Measurements from ENCODE around the gene WDFY4. TPM values are rescaled to one million over a fixed set of nuclear protein-coding genes. Genes with fewer than 3 reads are reported as not detected.

The WDFY4 gene
- total and polyA plus RNA-seq, 2 experiments from 2014 or later = not detected

DNA sequence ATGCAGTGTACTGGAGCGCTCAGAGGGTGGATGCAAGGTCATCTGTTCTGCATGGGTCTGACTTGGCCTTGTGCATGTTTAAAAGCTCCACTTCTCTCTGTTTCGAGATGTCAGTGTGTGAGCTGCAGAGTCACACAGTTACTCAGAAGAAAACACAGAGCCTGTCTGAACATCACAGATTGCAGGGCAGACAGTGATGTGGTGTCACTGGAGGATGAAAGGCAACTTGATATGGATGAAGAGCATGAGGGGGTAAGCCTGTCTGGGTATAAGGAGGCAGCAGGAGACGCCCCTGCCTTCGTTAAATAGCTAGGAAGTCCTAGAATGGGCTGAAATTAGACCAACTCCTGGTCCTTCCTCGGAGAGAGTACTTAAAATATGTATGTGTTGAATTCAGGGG lies 322.5 kb downstream of the WDFY4 start:
- Histone ChIP-seq H3K4me3 (no peak overlapping the region), H3K9ac (no peak overlapping the region), H3K9me3 (ENCODE audit: low read depth) (no peaks in the 10 kb centered on the region), H3F3A (ENCODE audit: insufficient read depth) (no peaks in the 10 kb centered on the region), H3K9me2 (ENCODE audit: insufficient read depth) (no peaks in the 10 kb centered on the region), H3K4me1 (ENCODE audit: insufficient read depth) (no peaks in the 10 kb centered on the region), H2AFZ (no peak overlapping the region), H3K27ac (no peak overlapping the region), H3K4me2 (ENCODE audit: unreplicated experiment) (no peak overlapping the region), H3K79me2 (ENCODE audit: insufficient read depth) (no peaks in the 10 kb centered on the region), H3K27me3 (replicated peaks; ENCODE audit: insufficient read depth) (no peaks in the 10 kb centered on the region), H4K20me1 (ENCODE audit: insufficient read depth) (no peaks in the 10 kb centered on the region), H3K36me3 (ENCODE audit: low read depth) (no peaks in the 10 kb centered on the region)
- DNase-seq = no peak
- in situ Hi-C loops (cut with MboI) = no loop called here
- no peak for TF ChIP-seq EZH2phosphoT487 (IDR thresholded peaks at IDR 0.05; ENCODE audit: insufficient read depth, low read depth)
- TF ChIP-seq EZH2 (IDR thresholded peaks at IDR 0.05; ENCODE audit: insufficient read depth, poor library complexity, severe bottlenecking) = no peak
- WGBS, 2 experiments (ENCODE audit: low coverage in 1 of 2, low lambda C conversion rate in 2 of 2, missing lambda C conversion rate in 2 of 2) = 45 to 53% methylated on average over 5 of the region's 5 CpGs

DNA sequence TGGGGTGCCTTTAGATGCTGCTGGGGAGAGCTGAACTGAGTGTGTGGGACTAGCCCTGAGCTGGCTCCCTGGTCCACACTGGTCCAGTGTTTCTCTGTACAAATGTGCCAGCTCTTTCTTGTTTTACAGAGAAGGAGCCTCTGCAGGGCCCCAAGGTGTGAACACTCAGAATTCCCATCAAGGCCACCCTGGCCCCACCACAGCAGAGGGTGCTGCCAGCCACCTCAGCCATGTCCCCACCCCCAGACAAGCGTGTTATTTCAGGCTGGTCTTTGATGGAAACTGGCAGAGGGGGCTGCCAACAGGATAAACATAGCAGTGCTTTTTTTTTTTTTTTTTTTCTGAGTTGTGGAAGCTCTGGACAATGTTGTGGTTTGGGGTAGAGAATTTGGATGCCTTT lies 323.4 kb downstream of the WDFY4 start:
- in situ Hi-C loops (cut with MboI) = no loop called here
- Histone ChIP-seq H4K20me1 (ENCODE audit: insufficient read depth) (no peaks in the 10 kb centered on the region), H3K4me2 (ENCODE audit: unreplicated experiment) (no peak overlapping the region), H2AFZ (no peak overlapping the region), H3K27ac (no peak overlapping the region), H3K9me3 (ENCODE audit: low read depth) (no peaks in the 10 kb centered on the region), H3K4me3 (no peak overlapping the region), H3K36me3 (ENCODE audit: low read depth) (no peaks in the 10 kb centered on the region), H3K9me2 (ENCODE audit: insufficient read depth) (no peaks in the 10 kb centered on the region), H3K27me3 (replicated peaks; ENCODE audit: insufficient read depth) (no peaks in the 10 kb centered on the region), H3K4me1 (ENCODE audit: insufficient read depth) (no peaks in the 10 kb centered on the region), H3K79me2 (ENCODE audit: insufficient read depth) (no peaks in the 10 kb centered on the region), H3K9ac (no peak overlapping the region), H3F3A (ENCODE audit: insufficient read depth) (no peaks in the 10 kb centered on the region)
- TF ChIP-seq EZH2 (IDR thresholded peaks at IDR 0.05; ENCODE audit: insufficient read depth, poor library complexity, severe bottlenecking) (no peak), EZH2phosphoT487 (IDR thresholded peaks at IDR 0.05; ENCODE audit: insufficient read depth, low read depth) (no peak)
- no peak for DNase-seq
- 24 to 35% methylated on average over 1 of the region's 1 CpG for WGBS, 2 experiments (ENCODE audit: low coverage in 1 of 2, low lambda C conversion rate in 2 of 2, missing lambda C conversion rate in 2 of 2)

DNA sequence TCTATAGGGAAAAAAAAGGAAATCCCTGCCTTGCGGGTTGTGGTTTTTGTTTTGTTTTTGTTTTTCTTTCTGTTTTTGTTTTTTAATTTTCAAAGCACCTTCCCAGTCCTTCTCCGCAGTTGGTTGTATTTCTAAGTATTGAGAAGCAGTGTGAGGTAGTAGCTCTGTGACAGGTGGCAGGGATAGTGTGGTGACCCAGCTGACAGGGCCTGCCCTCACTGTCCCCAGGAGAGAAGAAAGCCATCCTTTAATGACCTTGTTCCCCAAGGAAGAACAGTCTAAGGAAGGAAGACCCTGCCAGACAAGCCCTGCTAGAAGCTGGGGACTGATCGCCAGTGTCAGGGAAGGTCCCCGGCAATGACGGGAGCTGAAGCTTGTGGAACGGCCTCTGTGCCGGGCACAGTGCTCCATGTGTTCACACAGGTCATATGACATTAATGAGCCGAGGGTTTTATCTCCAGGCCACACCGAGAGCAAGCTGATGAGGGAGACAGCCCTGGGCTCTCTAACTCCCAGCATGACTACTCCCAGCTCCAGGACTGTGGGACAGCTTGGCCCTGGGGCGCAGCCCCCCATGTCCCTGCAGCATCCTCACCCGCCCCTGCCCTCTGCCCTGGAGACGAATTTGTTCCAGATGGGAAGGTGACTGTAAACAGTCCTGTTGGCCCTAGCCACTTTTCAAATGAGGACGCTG lies 324.0 kb downstream of the WDFY4 start:
- H3K4me2 ChIP-seq (ENCODE audit: unreplicated experiment) = no peak overlapping the region
- no peaks in the 10 kb centered on the region for H3K27me3 ChIP-seq (replicated peaks; ENCODE audit: insufficient read depth)
- no peaks in the 10 kb centered on the region for H4K20me1 ChIP-seq (ENCODE audit: insufficient read depth)
- H3K27ac ChIP-seq = no peak overlapping the region
- H3K4me1 ChIP-seq (ENCODE audit: insufficient read depth) = no peaks in the 10 kb centered on the region
- no peak for TF ChIP-seq EZH2phosphoT487 (IDR thresholded peaks at IDR 0.05; ENCODE audit: insufficient read depth, low read depth)
- no peak for TF ChIP-seq EZH2 (IDR thresholded peaks at IDR 0.05; ENCODE audit: insufficient read depth, poor library complexity, severe bottlenecking)
- WGBS, 2 experiments (ENCODE audit: low coverage in 1 of 2, low lambda C conversion rate in 2 of 2, missing lambda C conversion rate in 2 of 2) = 43% methylated on average over 13 of the region's 13 CpGs
- H3K36me3 ChIP-seq (ENCODE audit: low read depth) = no peaks in the 10 kb centered on the region
- H3K4me3 ChIP-seq = no peak overlapping the region
- no peak overlapping the region for H3K9ac ChIP-seq
- no peaks in the 10 kb centered on the region for H3K9me2 ChIP-seq (ENCODE audit: insufficient read depth)
- no peaks in the 10 kb centered on the region for H3K79me2 ChIP-seq (ENCODE audit: insufficient read depth)
- in situ Hi-C loops (cut with MboI) = no loop called here
- no peak overlapping the region for H2AFZ ChIP-seq
- no peaks in the 10 kb centered on the region for H3F3A ChIP-seq (ENCODE audit: insufficient read depth)
- DNase-seq = no peak
- H3K9me3 ChIP-seq (ENCODE audit: low read depth) = no peaks in the 10 kb centered on the region

DNA sequence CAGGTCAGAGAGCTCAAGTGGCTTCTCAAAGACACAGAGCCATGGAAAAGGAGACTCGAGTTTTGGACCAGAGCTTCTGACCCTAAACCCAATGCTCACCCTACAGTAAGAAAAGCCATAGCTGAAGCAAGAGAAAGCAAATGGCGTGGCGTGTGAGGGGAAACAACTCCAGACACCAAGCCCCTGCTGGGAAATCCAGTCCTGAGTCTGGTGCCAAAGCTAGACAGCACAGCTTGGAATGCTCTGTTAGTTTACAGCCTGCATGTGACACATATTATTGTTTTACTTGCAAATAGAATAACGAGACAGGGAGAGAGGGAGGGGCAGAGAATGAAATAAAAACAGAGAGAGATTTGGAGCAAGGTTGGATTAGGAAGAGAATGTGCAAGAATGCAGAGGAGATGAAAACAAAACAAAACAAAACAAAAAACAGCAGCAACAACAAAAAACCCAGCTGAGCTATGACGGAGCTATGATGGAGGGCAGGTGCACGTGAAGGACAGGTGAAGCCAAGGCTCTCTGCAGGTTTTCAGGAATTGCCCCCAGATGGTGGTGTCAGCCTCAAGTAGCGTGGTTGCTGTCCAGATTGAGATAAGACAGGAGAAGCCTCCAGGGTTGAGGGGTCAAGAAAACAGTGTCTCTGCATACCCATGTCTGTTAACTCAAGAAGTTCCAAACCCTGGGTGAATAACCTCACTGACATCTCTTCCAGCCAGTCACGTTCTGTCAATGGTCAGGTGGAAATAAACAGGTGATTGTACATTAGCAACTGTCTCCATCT lies 324.7 kb downstream of the WDFY4 start:
- DNase-seq = no peak
- Histone ChIP-seq H3K4me1 (ENCODE audit: insufficient read depth) (no peaks in the 10 kb centered on the region), H3K9me2 (ENCODE audit: insufficient read depth) (no peaks in the 10 kb centered on the region), H3K79me2 (ENCODE audit: insufficient read depth) (no peaks in the 10 kb centered on the region), H3K4me3 (no peak overlapping the region), H3K27me3 (replicated peaks; ENCODE audit: insufficient read depth) (no peaks in the 10 kb centered on the region), H3K36me3 (ENCODE audit: low read depth) (no peaks in the 10 kb centered on the region), H2AFZ (no peak overlapping the region), H3F3A (ENCODE audit: insufficient read depth) (no peaks in the 10 kb centered on the region), H3K9me3 (ENCODE audit: low read depth) (no peaks in the 10 kb centered on the region), H3K27ac (no peak overlapping the region), H3K4me2 (ENCODE audit: unreplicated experiment) (no peak overlapping the region), H4K20me1 (ENCODE audit: insufficient read depth) (no peaks in the 10 kb centered on the region), H3K9ac (no peak overlapping the region)
- WGBS, 2 experiments (ENCODE audit: low coverage in 1 of 2, low lambda C conversion rate in 2 of 2, missing lambda C conversion rate in 2 of 2) = 17 to 18% methylated on average over 8 of the region's 8 CpGs
- TF ChIP-seq EZH2 (IDR thresholded peaks at IDR 0.05; ENCODE audit: insufficient read depth, poor library complexity, severe bottlenecking) (no peak), EZH2phosphoT487 (IDR thresholded peaks at IDR 0.05; ENCODE audit: insufficient read depth, low read depth) (no peak)
- in situ Hi-C loops (cut with MboI) = no loop called here
